Measurements from ENCODE around the gene VPS13D.
A peak's percentile ranks its signal among the peaks of the same experiment; 100 is the strongest.

The VPS13D gene

DNA sequence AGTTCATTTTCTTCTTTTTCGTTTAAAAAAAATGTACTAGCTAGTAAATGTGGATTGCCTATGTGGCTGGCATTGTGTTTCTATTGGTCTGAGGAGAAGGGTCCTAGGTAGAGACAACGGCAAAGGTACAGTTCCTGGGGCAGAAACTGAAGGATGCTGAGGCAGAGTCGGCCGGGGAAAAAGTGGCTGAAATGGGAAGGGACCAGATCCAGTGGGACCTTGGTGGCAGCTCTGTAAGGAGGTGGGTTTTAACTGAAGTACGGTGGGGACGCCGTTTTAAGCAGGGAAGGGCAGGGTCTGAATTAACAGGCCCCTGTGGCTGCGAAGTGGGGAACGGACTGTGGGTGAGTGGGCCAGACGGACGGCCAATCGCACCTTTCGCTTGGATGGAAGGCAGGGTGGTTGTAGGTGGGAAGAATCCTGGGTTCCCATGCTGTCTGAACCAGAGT lies 420 bp upstream of the VPS13D start:
- no peak for DNase-seq (ENCODE audit: extremely low spot score)
- POLR2A ChIA-PET: no interaction called here
- CTCF ChIA-PET: interaction anchor here (0.5 to 1.2 kb wide), 8 partner anchors 8 to 105 kb away, joined by 3 to 5 read pairs (median 4); no protein-coding TSS in a partner anchor
- TF ChIP-seq CTBP1 (IDR thresholded peaks at IDR 0.05; ENCODE audit: borderline replicate concordance): no peak
- no peak for TF ChIP-seq SP1 (IDR thresholded peaks at IDR 0.05)
- TF ChIP-seq FOXA1 (IDR thresholded peaks at IDR 0.05): no peak
- no peak for TF ChIP-seq FOXM1 (IDR thresholded peaks at IDR 0.05; ENCODE audit: borderline replicate concordance)
- TF ChIP-seq ARNT (IDR thresholded peaks at IDR 0.05): no peak
- TF ChIP-seq LEF1 (IDR thresholded peaks at IDR 0.05; ENCODE audit: borderline replicate concordance): no peak
- TF ChIP-seq SUZ12 (IDR thresholded peaks at IDR 0.05): no peak

DNA sequence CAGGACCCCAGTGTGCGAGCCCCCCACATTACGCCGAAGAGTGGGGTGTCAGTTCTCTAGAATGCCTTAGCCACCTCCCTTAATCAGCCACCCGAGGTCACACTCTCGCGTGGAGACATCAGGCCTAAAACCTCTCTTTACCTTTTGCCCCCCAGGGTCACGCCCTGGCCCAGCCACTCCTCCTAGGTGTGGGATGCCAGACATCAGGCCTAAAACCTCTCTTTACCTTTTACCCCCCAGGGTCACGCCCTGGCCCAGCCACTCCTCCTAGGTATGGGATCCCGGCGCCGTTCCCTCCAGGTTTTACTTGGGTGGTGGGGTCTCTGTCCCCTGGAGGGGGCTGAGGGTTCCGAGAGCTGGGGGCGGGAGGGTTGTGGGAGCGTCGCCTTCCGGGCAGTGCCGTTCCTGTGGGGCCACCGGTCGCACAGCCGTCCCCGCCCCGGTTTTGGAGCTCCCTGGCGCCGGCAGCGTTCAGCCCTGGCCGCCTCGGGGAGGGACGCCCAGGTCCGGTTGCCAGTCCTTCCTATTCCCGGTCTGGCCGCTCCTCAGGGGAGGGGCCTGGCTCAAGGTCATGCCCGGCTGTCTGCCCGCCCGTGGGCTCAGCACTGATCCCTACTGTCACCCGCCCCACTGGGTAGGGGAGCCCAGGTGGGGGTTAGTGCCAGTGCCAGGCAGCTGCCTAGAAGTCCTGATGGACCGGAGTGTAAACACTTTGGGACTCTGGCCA lies 882 bp downstream of the VPS13D start:
- POLR2A ChIA-PET: no interaction called here
- TF ChIP-seq FOXM1 (IDR thresholded peaks at IDR 0.05; ENCODE audit: borderline replicate concordance) (no peak), FOXA1 (IDR thresholded peaks at IDR 0.05) (no peak), ZNF384 (IDR thresholded peaks at IDR 0.05) (no peak), SP1 (IDR thresholded peaks at IDR 0.05) (no peak), CTBP1 (IDR thresholded peaks at IDR 0.05; ENCODE audit: borderline replicate concordance) (no peak), HDGF (IDR thresholded peaks at IDR 0.05; ENCODE audit: borderline replicate concordance) (no peak), FOXK2 (IDR thresholded peaks at IDR 0.05) (no peak), TARDBP (IDR thresholded peaks at IDR 0.05) (no peak), L3MBTL2 (conservative IDR thresholded peaks at IDR 0.05) (no peak), ARNT (IDR thresholded peaks at IDR 0.05) (no peak), SUZ12 (IDR thresholded peaks at IDR 0.05) (no peak), NFRKB (IDR thresholded peaks at IDR 0.05) (no peak), ELF4 (IDR thresholded peaks at IDR 0.05) (no peak), LEF1 (IDR thresholded peaks at IDR 0.05; ENCODE audit: borderline replicate concordance) (no peak)
- TF ChIP-seq, protein P1, sequence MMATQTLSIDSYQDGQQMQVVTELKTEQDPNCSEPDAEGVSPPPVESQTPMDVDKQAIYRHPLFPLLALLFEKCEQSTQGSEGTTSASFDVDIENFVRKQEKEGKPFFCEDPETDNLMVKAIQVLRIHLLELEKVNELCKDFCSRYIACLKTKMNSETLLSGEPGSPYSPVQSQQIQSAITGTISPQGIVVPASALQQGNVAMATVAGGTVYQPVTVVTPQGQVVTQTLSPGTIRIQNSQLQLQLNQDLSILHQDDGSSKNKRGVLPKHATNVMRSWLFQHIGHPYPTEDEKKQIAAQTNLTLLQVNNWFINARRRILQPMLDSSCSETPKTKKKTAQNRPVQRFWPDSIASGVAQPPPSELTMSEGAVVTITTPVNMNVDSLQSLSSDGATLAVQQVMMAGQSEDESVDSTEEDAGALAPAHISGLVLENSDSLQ (IDR thresholded peaks at IDR 0.05): no peak
- no peak for DNase-seq (ENCODE audit: extremely low spot score)
- CTCF ChIA-PET: no interaction called here

DNA sequence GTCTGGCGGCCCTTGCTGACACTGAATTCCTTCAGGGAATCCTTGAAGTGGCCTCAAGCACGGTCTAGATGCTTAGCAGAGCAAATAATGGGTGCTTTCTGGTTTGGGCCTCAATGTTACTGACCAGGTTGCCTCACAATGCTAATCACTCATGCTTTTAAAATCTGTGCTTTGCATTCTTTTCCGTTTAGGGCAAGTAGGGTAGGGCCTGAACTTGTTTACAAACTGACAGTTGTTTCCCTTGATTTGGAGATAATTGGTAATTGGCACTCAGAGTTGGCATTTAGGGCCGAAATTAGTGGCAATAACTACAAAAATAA lies 1.4 kb downstream of the VPS13D start:
- TF ChIP-seq SP1 (IDR thresholded peaks at IDR 0.05) (no peak), BHLHE40 (IDR thresholded peaks at IDR 0.05; ENCODE audit: borderline replicate concordance) (no peak), FOXK2 (IDR thresholded peaks at IDR 0.05) (no peak), HDGF (IDR thresholded peaks at IDR 0.05; ENCODE audit: borderline replicate concordance) (no peak), SUZ12 (IDR thresholded peaks at IDR 0.05) (no peak), FOXA1 (IDR thresholded peaks at IDR 0.05) (no peak), ELF4 (IDR thresholded peaks at IDR 0.05) (no peak), FOXM1 (IDR thresholded peaks at IDR 0.05; ENCODE audit: borderline replicate concordance) (no peak), LEF1 (IDR thresholded peaks at IDR 0.05; ENCODE audit: borderline replicate concordance) (no peak), L3MBTL2 (conservative IDR thresholded peaks at IDR 0.05) (no peak)
- POLR2A ChIA-PET: no interaction called here
- CTCF ChIA-PET: no interaction called here
- no peak for DNase-seq (ENCODE audit: extremely low spot score)

- CTCF ChIA-PET: interaction anchor here (0.6 kb wide), 1 partner anchor 337 kb away, joined by 3 read pairs; no protein-coding TSS in a partner anchor
- DNase-seq (ENCODE audit: extremely low spot score): no peak
- POLR2A ChIA-PET: no interaction called here
- TF ChIP-seq FOXA1 (IDR thresholded peaks at IDR 0.05): no peak
- TF ChIP-seq SP1 (IDR thresholded peaks at IDR 0.05): no peak
Measured at GRCh38 chr1:12232221-12232620, 2.4 kb downstream of the VPS13D start.

DNA sequence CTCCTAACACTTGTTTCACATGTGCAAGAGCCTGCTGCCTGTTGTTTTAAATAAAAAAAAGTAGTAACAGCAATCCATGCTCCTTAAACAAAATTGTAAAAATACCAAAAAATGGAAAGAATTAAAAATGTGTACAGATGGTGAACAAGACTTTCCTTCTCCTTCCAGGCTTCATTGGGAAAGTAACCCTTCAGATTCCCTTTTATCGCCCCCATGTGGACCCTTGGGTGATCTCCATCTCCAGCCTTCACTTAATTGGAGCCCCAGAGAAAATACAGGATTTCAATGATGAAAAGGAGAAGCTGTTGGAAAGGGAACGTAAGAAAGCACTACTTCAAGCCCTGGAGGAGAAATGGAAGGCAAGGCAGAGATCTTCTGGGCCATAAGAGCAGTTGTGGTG lies 14.2 kb downstream of the VPS13D start:
- DNase-seq (ENCODE audit: extremely low spot score): peak; percentile 37
- CTCF ChIA-PET: interaction anchor here (0.6 kb wide), 1 partner anchor 138 kb away, joined by 4 read pairs; no protein-coding TSS in a partner anchor
- POLR2A ChIA-PET: no interaction called here
- TF ChIP-seq NFRKB (IDR thresholded peaks at IDR 0.05) (no peak), LEF1 (IDR thresholded peaks at IDR 0.05; ENCODE audit: borderline replicate concordance) (no peak), L3MBTL2 (conservative IDR thresholded peaks at IDR 0.05) (no peak), HDGF (IDR thresholded peaks at IDR 0.05; ENCODE audit: borderline replicate concordance) (no peak), FOXA1 (IDR thresholded peaks at IDR 0.05) (no peak), TARDBP (IDR thresholded peaks at IDR 0.05) (no peak), SP1 (IDR thresholded peaks at IDR 0.05) (no peak), ELF4 (IDR thresholded peaks at IDR 0.05) (no peak), CTBP1 (IDR thresholded peaks at IDR 0.05; ENCODE audit: borderline replicate concordance) (no peak), FOXM1 (IDR thresholded peaks at IDR 0.05; ENCODE audit: borderline replicate concordance) (no peak), ARNT (IDR thresholded peaks at IDR 0.05) (no peak)
- TF ChIP-seq, protein P1 (IDR thresholded peaks at IDR 0.05): no peak

GRCh38 chr1:12244585-12244984 lies 14.8 kb downstream of the VPS13D start:
- no peak for TF ChIP-seq ELF4 (IDR thresholded peaks at IDR 0.05)
- TF ChIP-seq, protein P1 (IDR thresholded peaks at IDR 0.05): no peak
- no peak for TF ChIP-seq HDGF (IDR thresholded peaks at IDR 0.05; ENCODE audit: borderline replicate concordance)
- no peak for TF ChIP-seq NFRKB (IDR thresholded peaks at IDR 0.05)
- TF ChIP-seq TARDBP (IDR thresholded peaks at IDR 0.05): no peak
- TF ChIP-seq ARNT (IDR thresholded peaks at IDR 0.05): no peak
- no peak for TF ChIP-seq L3MBTL2 (conservative IDR thresholded peaks at IDR 0.05)
- TF ChIP-seq FOXA1 (IDR thresholded peaks at IDR 0.05): no peak
- ChIA-PET POLR2A (no interaction called here), CTCF (interaction anchor here (0.6 kb wide), 1 partner anchor 138 kb away, joined by 4 read pairs; no protein-coding TSS in a partner anchor)
- no peak for DNase-seq (ENCODE audit: extremely low spot score)
